GM12892 (cell line): Measurements from ENCODE around the gene FBXO39.
"Not testable (repeated sequence)": the region's sequence is repeated elsewhere in the genome, so short reads cannot be mapped to it uniquely, and the experiment has no call there.

Experiments
- DNase-seq: peaks from one replicate; pipeline ENCODE4 v3.0.0; 2011; ENCODE audit not compliant: insufficient read length
- FAIRE-seq: peaks from 2 replicates; lab custom pipeline; 2011; peaks lifted over from hg19 to GRCh38; lab: Jason Lieb, UNC
- POLR2A ChIP-seq: IDR thresholded peaks from 2 replicates; pipeline ENCODE4 v1.6.1; 2011; ENCODE audit warnings: low read depth, low read length, control low read depth
- POLR2AphosphoS5 ChIP-seq: IDR thresholded peaks from 2 replicates; pipeline ENCODE4 v1.6.1; 2011; ENCODE audit warnings: low read depth, low read length, control low read depth
- TAF1 ChIP-seq: IDR thresholded peaks from 2 replicates; pipeline ENCODE4 v1.6.1; 2011; ENCODE audit warnings: low read depth, mild to moderate bottlenecking, control low read depth, low read length, borderline replicate concordance

The FBXO39 gene

DNA sequence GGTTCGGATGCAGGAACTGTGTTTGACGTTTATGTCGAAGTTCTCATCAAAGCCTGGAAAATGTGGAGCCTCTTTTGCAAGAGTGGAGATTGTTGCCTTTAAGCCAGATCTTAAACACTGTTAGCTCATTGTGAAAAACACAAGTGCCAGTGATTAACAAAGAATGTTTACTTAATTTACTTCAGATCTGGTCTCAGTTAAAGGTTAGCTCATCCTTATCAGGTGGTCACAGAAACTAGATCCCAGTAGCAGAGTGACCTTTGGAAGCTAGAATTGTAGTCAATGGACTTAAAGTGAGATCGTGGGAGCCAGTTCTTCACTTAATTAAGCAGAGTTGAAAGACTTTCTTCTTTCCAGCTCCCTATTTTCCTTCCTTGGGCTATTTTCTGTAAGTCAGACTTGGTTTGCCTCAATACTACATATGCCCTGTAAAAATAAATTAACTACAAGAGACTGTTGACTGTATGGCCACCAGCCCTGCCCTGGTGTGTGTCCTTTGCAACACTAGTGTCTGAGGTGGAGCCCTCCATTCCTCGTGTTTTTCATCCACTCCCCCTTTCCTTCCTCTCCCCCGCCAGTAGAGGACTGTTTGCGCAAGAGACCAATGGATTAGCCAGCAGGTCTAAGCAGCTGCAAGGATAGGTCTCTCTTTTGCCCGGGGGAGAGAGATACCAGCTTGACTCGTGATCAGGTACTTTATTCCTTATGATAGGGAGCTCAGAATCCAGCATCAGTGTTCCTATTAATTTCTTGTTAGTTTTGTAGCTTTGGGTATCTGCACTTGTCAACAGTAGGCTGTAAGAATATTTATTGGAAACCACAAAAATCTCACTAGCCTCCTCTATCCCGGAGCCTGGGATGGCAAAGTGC is 20.2 kb downstream of the FBXO39 start:
- FAIRE-seq (no peak), DNase-seq (no peak)
- no peak for TF ChIP-seq POLR2A
- TF ChIP-seq TAF1 = no peak
- TF ChIP-seq POLR2AphosphoS5 = no peak

DNA sequence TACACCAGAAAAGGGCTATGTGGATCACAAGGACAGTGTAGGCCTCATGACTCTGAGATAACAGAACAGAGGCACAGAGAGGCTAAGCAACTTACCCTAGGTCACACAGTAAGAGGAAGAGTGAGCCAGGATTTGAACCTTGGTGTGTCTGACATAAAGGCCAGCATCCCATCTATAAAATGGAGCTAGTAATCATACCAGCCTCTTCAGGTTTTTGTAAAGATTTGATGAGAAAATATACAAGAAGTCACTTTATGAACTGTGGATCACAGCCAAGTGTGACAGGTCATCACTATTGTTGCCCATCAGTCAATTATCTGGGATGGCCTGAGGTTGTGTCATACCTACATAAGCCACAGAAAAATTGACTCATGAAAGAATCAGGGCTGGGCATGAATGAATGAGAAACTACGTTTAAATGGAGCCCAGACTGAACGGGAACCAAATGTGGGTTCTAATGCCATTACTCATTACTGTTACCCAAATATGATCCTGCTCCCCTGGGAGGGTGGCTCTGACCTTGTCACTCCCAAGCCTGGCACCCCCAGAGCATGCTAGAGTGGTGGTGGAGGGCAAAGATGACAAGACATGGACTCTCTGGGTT is 21.0 kb downstream of the FBXO39 start:
- DNase-seq (no peak), FAIRE-seq (no peak)
- TF ChIP-seq POLR2AphosphoS5 = no peak
- TF ChIP-seq POLR2A = no peak
- no peak for TF ChIP-seq TAF1

DNA sequence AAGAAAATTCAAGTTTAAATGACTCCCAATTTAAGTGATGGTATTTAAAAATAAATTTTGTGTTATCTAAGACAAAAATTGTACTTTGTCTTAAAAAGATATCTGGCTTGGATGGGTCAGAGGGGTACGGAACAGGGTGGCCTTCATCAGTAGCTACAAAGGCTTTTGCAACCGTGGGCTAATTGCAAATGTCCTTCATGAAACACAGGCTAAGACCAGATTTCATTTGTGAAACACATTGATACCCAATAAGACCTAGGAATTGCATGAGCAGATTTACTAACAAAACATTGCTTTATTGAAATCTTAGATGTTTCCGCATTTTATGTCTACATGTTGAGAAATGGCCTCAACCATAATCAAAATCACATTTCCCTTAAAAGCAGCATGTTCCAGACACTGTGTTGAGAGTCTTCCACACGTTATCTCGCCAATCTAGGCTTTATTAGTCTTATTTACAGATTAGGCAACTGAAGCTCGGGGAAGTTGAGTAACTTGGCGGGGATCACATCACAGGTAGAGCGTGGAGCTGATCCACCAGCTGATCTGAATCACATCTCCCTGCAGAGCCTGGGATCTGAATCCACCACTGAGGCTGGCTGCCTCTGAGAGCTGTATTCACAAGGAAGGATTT is 21.8 kb downstream of the FBXO39 start:
- no peak for TF ChIP-seq POLR2A
- TF ChIP-seq POLR2AphosphoS5 = no peak
- no peak for TF ChIP-seq TAF1

DNA sequence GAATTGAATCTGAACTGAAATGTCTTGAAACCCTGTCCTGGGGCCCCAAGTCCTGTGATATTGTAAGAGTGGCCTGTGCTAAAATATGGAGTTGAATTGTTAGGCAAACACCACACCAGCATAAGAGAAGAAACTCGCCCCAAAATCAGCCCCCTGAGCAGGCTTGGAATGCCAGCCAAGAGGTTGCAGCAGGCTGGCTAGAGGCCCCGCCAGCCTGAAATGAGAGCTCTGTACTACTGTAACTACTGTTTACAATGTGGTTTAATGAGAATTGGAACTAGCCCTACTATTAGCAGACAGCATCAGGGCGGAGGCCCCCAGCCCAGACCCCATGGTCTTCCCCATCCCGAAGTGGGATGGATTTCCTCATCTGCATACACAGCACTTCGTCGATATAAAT is 23.7 kb downstream of the FBXO39 start:
- FAIRE-seq (no peak), DNase-seq (no peak)
- no peak for TF ChIP-seq POLR2AphosphoS5
- no peak for TF ChIP-seq POLR2A
- no peak for TF ChIP-seq TAF1

More for the DNA sequence above, 21.8 kb downstream of the FBXO39 start:
- DNase-seq = no peak
- FAIRE-seq = no peak

DNA sequence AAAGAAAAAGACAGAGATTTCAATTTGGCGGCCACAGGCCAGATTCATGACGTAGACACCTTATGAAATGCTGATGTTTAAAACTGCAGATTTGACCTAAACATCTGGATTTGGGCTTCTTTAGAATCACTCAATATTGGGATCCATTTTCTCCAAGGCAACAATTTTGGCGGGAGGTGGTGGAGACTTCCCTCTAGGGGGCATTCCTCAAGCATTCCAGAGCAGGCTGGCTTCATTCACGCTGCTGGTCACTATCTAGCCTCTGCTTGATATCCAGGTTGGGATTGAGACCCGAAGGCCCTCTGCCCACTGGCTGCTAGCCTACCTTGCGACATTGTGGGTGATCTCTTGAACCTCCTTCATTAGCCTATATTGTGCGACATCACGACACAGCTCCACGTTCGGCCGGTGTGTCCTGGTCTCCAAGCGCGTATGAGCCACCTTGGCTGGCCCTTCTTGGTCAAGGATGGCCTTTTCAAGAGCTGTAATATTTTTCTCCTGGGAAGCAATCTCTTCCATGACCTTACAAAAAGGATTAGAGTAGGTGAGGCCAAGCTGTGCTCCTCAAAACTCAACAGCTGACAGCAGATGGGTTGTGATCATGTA is 24.5 kb downstream of the FBXO39 start:
- TF ChIP-seq TAF1 = no peak
- no peak for TF ChIP-seq POLR2A
- TF ChIP-seq POLR2AphosphoS5 = no peak
- no peak for DNase-seq
- no peak for FAIRE-seq

DNA sequence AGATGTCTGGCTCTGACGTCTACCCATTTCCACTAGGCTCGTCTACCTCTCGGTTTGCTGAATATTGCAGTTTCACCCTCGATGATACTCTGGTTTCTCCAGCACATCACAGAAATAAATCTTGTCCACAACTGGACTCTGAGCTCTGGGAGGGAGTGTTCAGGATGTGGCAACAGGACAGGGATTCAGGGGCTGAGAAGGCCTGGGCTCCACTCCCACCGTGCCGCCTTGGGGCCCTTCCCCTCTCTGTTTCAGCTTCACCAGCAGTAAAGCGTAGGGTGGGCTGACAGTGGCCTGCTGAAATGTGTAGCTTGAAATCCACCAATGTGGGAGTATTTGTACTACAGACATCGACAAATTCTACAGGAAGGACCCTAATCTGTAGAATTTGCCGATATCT is 35.5 kb downstream of the FBXO39 start:
- no peak for TF ChIP-seq POLR2AphosphoS5
- DNase-seq = no peak
- no peak for FAIRE-seq

DNA sequence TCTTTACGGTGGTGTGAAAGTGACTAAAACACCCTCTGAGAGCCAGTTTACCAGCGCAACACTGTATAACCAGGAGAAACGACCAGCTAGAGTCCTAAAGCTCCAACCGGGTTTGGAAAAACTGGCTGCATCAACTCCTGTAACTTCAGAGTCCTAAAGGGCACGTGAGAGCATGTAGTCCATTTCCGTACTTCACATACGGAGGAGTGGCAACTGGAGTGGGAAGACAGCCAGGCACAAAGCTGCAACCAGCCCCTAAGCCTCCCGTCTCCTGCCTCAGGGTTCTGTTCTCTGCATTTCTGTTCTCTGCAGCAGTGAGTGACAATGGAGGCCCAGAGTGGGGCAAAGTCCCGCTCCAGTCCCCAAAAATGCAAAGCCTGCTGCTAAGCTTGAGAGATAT is 36.3 kb downstream of the FBXO39 start:
- no peak for FAIRE-seq
- TF ChIP-seq POLR2A (no peak), POLR2AphosphoS5 (no peak), TAF1 (no peak)
- DNase-seq = no peak

DNA sequence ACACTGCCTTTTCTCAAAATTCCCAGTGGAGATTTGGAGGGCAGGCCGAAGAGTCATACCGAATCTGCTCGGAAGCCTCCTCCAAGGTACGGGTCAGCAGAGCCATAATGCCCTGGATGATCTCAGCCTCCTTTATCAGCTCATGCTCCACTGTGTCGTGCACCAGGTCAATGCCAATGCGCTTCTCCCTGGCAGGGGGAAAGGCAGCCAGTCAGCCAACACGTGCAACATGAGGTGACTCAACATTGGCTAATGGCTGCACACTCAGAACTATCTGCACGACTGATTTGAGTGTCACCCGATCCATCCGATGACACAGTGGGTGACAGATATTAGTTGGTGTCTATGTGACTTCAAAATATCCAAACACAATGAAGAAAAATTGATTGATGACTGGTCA is 39.8 kb downstream of the FBXO39 start:
- no peak for FAIRE-seq

DNA sequence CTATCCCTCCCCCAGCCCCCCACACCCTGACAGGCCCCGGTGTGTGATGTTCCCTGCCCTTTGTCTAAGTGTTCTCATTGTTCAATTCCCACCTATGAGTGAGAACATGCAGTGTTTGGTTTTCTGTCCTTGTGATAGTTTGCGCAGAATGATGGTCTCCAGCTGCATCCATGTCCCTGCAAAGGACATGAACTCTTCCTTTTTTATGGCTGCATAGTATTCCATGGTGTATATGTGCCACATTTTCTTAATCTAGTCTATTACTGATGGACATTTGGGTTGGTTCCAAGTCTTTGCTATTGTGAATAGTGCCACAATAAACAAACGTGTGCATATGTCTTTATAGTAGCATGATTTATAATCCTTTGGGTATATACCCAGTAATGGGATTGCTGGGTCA is 40.4 kb downstream of the FBXO39 start:
- not testable (repeated sequence) for FAIRE-seq, DNase-seq

More for the DNA sequence above, 39.8 kb downstream of the FBXO39 start:
- no peak for DNase-seq
- TF ChIP-seq POLR2A = no peak
- TF ChIP-seq POLR2AphosphoS5 = no peak
- no peak for TF ChIP-seq TAF1

DNA sequence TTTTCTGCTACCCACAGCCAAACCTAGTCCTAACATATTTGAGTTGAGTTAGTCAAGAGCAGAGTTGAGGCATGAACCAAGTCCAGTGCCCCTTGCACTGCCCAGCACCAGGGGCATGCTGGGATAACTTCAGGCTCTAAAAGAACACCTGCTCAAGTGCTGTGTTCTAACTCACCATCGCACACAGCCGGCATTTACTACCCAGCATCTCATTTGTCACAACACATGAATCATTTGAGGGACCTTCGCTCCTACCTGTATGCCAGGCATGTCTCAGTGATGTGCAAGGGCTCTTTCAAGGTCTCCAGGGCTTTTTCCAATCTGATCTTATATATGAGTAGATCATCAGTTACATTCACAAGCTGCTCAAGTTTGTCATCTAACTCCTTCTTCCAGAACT is 42.9 kb downstream of the FBXO39 start:
- FAIRE-seq (no peak), DNase-seq (no peak)
- TF ChIP-seq POLR2AphosphoS5 (no peak), TAF1 (no peak), POLR2A (no peak)

DNA sequence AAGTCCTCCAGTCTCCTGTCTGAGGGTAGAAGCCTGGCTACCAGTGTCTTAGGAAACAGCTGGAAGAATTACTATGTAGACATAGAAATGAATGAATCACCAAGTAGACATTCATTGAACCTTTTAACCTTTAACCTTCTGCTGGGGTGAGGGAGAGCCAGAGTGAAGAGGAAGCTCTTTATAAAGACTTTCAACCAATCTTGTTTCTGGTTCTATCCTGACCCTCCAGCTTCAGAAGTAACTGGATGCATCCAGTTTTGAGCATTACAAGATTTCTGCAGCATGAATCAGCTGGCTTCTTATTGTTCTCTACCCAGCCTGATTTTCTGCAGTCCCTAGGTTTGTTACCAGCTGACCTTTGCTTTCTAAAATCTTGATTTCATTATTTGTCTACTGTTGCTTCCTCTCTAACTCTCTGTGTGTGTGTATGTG is 47.0 kb downstream of the FBXO39 start:
- TF ChIP-seq POLR2AphosphoS5 (no peak), TAF1 (no peak), POLR2A (no peak)
- DNase-seq = no peak
- no peak for FAIRE-seq
